GM12878 (cell line): ENCODE results near the gene KIF14. TPM values are rescaled to one million over a fixed set of nuclear protein-coding genes. Genes with fewer than 3 reads are reported as not detected.

Source experiments
- ATAC-seq: fragments of 200-7000 bp; cut with Tn5 transposase; 3 replicates; pipeline ENCODE4 v1.9.1; 2020; ENCODE audit warnings: mild to moderate bottlenecking, moderate library complexity
- BruUV-seq: library from RNA; stranded (reverse); fragments of 400-500 nt; replicated peaks from 2 replicates; lab custom pipeline; 2021; lab: Mats Ljungman, UMichigan
- CTCF ChIA-PET: fragments of 300-600 bp; sonication (Branson Sonifier 250); formaldehyde crosslinking; extraction: SDS; loops from one replicate; lab custom pipeline; 2021; ENCODE audit warnings: inconsistent platforms; lab: Yijun Ruan, JAX
- POLR2A ChIA-PET: fragments of 350-600 bp; formaldehyde crosslinking; extraction: SDS; loops from one replicate; lab custom pipeline; 2021; ENCODE audit warnings: inconsistent platforms; lab: Charles Lee
- RAD21 ChIA-PET: fragments of 300-600 bp; sonication (Branson Sonifier 250); formaldehyde crosslinking; loops from one replicate; lab custom pipeline; 2023; ENCODE audit warnings: antibody characterized with exemption; ENCODE audit not compliant: unreplicated experiment; lab: Charles Lee
- SMC1A ChIA-PET: fragments of 300-600 bp; sonication (Branson Sonifier 250); formaldehyde crosslinking; loops from one replicate; lab custom pipeline; 2023; ENCODE audit not compliant: unreplicated experiment, uncharacterized antibody; lab: Charles Lee
- DNase-seq: peaks from one replicate; pipeline ENCODE4 v3.0.0-alpha.2; 2011; ENCODE audit warnings: low read depth, low spot score
- FAIRE-seq: peaks from 3 replicates; lab custom pipeline; 2011; peaks lifted over from hg19 to GRCh38; lab: Jason Lieb, UNC
- H2AFZ ChIP-seq: 2 replicates; pipeline ENCODE4 v1.6.0; 2011; ENCODE audit warnings: low read depth, low read length, control low read depth; ENCODE audit not compliant: control insufficient read depth
- H3K27ac ChIP-seq: 2 replicates; pipeline ENCODE4 v1.5.1; 2011; ENCODE audit warnings: control low read depth; ENCODE audit not compliant: control insufficient read depth, insufficient read depth
- H3K27me3 ChIP-seq, 2 experiments: replicated peaks in 1 of 2; 2 replicates each; pipeline versions ENCODE4 v1.6.0 to v1.6.1; 2011; ENCODE audit warnings: low read length in 1 of 2; ENCODE audit not compliant: control insufficient read depth in 2 of 2, insufficient read depth in 2 of 2
- H3K36me3 ChIP-seq, 2 experiments: 2 replicates each; pipeline ENCODE4 v1.5.1; 2011; ENCODE audit warnings: low read length in 1 of 2; ENCODE audit not compliant: control insufficient read depth in 2 of 2, insufficient read depth in 2 of 2
- H3K4me1 ChIP-seq: 2 replicates; pipeline ENCODE4 v1.6.1; 2011; ENCODE audit warnings: mild to moderate bottlenecking, low read length, moderate library complexity, mixed read lengths; ENCODE audit not compliant: control insufficient read depth, insufficient read depth
- H3K4me2 ChIP-seq: 2 replicates; pipeline ENCODE4 v1.6.0; 2011; ENCODE audit warnings: control low read depth; ENCODE audit not compliant: control insufficient read depth, insufficient read depth
- H3K4me3 ChIP-seq: fragments of 200-600 bp; sonication (generic); 2 replicates; pipeline ENCODE4 v1.5.1; 2016
- H3K79me2 ChIP-seq: 2 replicates; pipeline ENCODE4 v1.6.0; 2011; ENCODE audit warnings: low read length; ENCODE audit not compliant: control insufficient read depth, insufficient read depth
- H3K9ac ChIP-seq: 2 replicates; pipeline ENCODE4 v1.8.0; 2011; ENCODE audit warnings: low read length, control low read depth, mixed read lengths; ENCODE audit not compliant: control insufficient read depth, insufficient read depth
- H3K9me3 ChIP-seq: replicated peaks from 3 replicates; pipeline ENCODE4 v1.5.1; 2011; ENCODE audit warnings: mild to moderate bottlenecking, low read length; ENCODE audit not compliant: control insufficient read depth, insufficient read depth
- H4K20me1 ChIP-seq: 2 replicates; pipeline ENCODE4 v1.6.0; 2011; ENCODE audit not compliant: control insufficient read depth, insufficient read depth
- ASH2L ChIP-seq: fragments of 300-600, 200-600 bp; sonication (generic); IDR thresholded peaks from 2 replicates; pipeline ENCODE4 v1.6.1; 2017; ENCODE audit warnings: low read depth, mild to moderate bottlenecking, borderline replicate concordance
- ATF7 ChIP-seq: fragments of 450-650 bp; IDR thresholded peaks from 2 replicates; pipeline ENCODE4 v1.6.1; 2016; ENCODE audit warnings: low read depth, mild to moderate bottlenecking
- EP300 ChIP-seq, 2 experiments: fragments of 150-350 bp in 1 of 2; IDR thresholded peaks; 2 replicates each; pipeline ENCODE4 v1.6.1; 2011 to 2012; ENCODE audit warnings: low read depth in 2 of 2, low read length in 2 of 2, borderline replicate concordance in 1 of 2, improper control_type of control experiment in 1 of 2, inconsistent platforms in 1 of 2; ENCODE audit not compliant: control insufficient read depth in 1 of 2
- ETV6 ChIP-seq, 2 experiments: fragments of 450-650 bp in 1 of 2; IDR thresholded peaks in 1 of 2; conservative IDR thresholded peaks in 1 of 2; 2 replicates each; pipeline ENCODE4 v1.6.1; 2014; ENCODE audit warnings: antibody characterized with exemption in 1 of 2, borderline replicate concordance in 1 of 2, low read depth in 1 of 2, mild to moderate bottlenecking in 1 of 2, moderate library complexity in 1 of 2
- FOS ChIP-seq: IDR thresholded peaks from 3 replicates; pipeline ENCODE4 v1.6.1; 2011; ENCODE audit warnings: borderline replicate concordance; ENCODE audit not compliant: insufficient read length; ENCODE audit errors: extremely low read depth
- NBN ChIP-seq: fragments of 450-650 bp; IDR thresholded peaks from 2 replicates; pipeline ENCODE4 v1.6.1; 2016
- SUZ12 ChIP-seq: fragments of 200-600 bp; sonication (generic); IDR thresholded peaks from one replicate; pipeline ENCODE4 v1.6.1; 2018; ENCODE audit warnings: antibody characterized with exemption, mild to moderate bottlenecking; ENCODE audit not compliant: unreplicated experiment
- TAF1 ChIP-seq: IDR thresholded peaks from 2 replicates; pipeline ENCODE4 v1.6.1; 2011; ENCODE audit warnings: mild to moderate bottlenecking, low read depth, low read length, borderline replicate concordance
- YBX1 ChIP-seq: fragments of 450-650 bp; IDR thresholded peaks from 2 replicates; pipeline ENCODE4 v1.6.1; 2016; ENCODE audit warnings: antibody characterized with exemption
- ZNF274 ChIP-seq: IDR thresholded peaks from one replicate; pipeline ENCODE4 v1.8.0; 2011; ENCODE audit not compliant: insufficient read length, insufficient read depth
- ZNF384 ChIP-seq: IDR thresholded peaks from 2 replicates; pipeline ENCODE4 v1.6.1; 2012; ENCODE audit warnings: low read depth, mild to moderate bottlenecking, low read length, improper control_type of control experiment, borderline replicate concordance
- ZZZ3 ChIP-seq: IDR thresholded peaks from 2 replicates; pipeline ENCODE4 v1.6.1; 2011; ENCODE audit warnings: low read depth; ENCODE audit not compliant: control insufficient read depth, insufficient read length
- WGBS: methylation state at CpG from one replicate; pipeline ENCODE4 v1.1.6; 2016; ENCODE audit warnings: low lambda C conversion rate; ENCODE audit not compliant: insufficient replicate concordance, insufficient coverage; ENCODE audit errors: missing lambda C conversion rate; 5-methylcytosine and 5-hydroxymethylcytosine counted together
- in situ Hi-C: fragments of 300-500 bp; cut with MboI; formaldehyde crosslinking; loops from 9 replicates; pipeline ENCODE4 v1.14.3; 2018; ENCODE audit warnings: mixed read lengths
- intact Hi-C: fragments of 100-400 bp; cut with micrococcal nuclease; formaldehyde crosslinking; loops from one replicate; pipeline ENCODE4 v1.14.2; 2022; ENCODE audit not compliant: unreplicated experiment
- polyA plus RNA-seq, 11 experiments: library from polyadenylated mRNA; depleted of rRNA in 4 of 11; unstranded in 6 of 11; stranded (reverse) in 5 of 11; fragments of >200 nt; fragmentation: Nextera tagmentation in 4 of 11; fragmentation: Illumina TruSeq in 1 of 11; extraction: Ambion mirVana in 4 of 11; extraction: Trizol in 1 of 11; gene quantifications; 1 replicate in 1 of 11; 2 replicates in 10 of 11; pipeline versions ENCODE4 v1.2.1 to v1.2.3, GENCODE V29; 2011 to 2016; ENCODE audit warnings: inconsistent platforms in 2 of 11, missing spikeins in 2 of 11, low read depth in 1 of 11
- total RNA-seq, 4 experiments: library from RNA; depleted of rRNA in 3 of 4; stranded (reverse); fragments of >200 nt in 3 of 4; fragmentation: Illumina TruSeq in 1 of 4; extraction: Trizol in 1 of 4; gene quantifications; 2 replicates each; pipeline versions ENCODE4 v1.2.1 to v1.2.3, GENCODE V29; 2013 to 2021
- TF ChIP-seq, protein P1 (sequence below): IDR thresholded peaks from 2 replicates; pipeline ENCODE4 v1.6.1; 2012; ENCODE audit warnings: low read depth, low read length, improper control_type of control experiment
- TF ChIP-seq, protein P2 (sequence below): IDR thresholded peaks from 2 replicates; pipeline ENCODE4 v1.6.1; 2011; ENCODE audit warnings: mild to moderate bottlenecking, low read depth, low read length, moderate library complexity; ENCODE audit not compliant: insufficient replicate concordance
- TF ChIP-seq, protein P3 (sequence below): fragments of 450-650 bp; IDR thresholded peaks from 2 replicates; pipeline ENCODE4 v1.6.1; 2017; ENCODE audit warnings: mild to moderate bottlenecking, moderate library complexity

The KIF14 gene
- total and polyA plus RNA-seq, 10 of the 15 experiments (the other 5 are each of a cell fraction or from before 2014, with no cell fraction given): 6.8 to 25.5 (median 14.4) TPM

DNA sequence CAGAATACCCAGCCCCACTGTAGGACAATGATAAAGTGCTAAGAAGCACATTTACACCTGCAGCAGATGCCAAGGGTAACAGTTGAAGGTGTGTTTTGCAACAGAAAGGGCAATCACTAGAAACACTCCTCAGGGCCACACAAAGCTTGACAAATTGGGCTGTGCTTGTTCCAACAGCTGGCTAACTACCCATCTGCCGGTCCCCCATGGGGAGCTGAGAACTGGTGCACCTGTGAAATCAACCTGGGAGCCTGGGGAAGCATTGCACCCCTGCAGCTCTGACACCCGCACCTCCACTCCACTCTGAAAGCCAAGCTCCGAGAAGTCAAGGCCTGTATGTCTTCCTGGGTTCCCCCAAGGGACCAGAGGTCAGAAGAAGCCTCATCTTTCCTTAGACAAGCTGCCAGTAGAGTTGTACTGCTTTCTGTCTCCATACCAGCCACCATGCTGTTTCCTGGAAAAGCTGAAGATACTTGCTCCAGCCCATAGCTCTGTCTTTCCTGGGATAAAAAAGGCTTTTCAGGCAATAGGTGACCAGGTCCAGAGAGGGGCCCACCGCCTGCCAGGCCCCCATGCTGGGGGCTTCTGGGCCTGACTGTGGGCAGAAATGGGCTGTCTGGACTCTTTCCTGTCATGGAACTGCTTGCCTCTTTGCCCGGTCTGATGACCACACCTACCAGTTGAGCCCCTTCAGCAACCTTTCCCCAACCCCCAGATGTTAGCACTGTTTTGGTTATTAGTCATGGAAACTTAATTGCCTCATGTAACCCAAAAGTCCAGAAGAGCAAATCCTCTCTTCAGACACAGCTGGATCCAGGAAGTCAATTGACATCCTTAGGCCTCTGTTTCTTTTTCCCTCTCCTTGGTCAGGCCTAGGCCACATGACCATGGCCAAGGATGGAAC, 93.6 kb downstream of the KIF14 start:
- ChIA-PET SMC1A (interaction anchor here (0.7 to 1.8 kb wide), 4 partner anchors 10 to 49 kb away, joined by 3 to 6 read pairs (median 3); no protein-coding TSS in a partner anchor), RAD21 (interaction anchor here (0.7 kb wide), 1 partner anchor 288 kb away, joined by 3 read pairs; no protein-coding TSS in a partner anchor), POLR2A (interaction anchor here (0.7 to 0.9 kb wide), 2 partner anchors 9 to 18 kb away, joined by 3 read pairs; no protein-coding TSS in a partner anchor), CTCF (interaction anchor here (1.2 to 2.1 kb wide), 2 partner anchors 10 to 11 kb away, joined by 5 to 9 read pairs; no protein-coding TSS in a partner anchor)
- TF ChIP-seq EP300 (IDR thresholded peaks at IDR 0.05; ENCODE audit: borderline replicate concordance in 1 of 2, control insufficient read depth in 1 of 2, low read depth in 2 of 2, low read length in 2 of 2): no peak
- TF ChIP-seq ZZZ3: no peak
- TF ChIP-seq ASH2L: no peak
- no peak for TF ChIP-seq ATF7
- no peak for TF ChIP-seq NBN
- TF ChIP-seq, protein P1, sequence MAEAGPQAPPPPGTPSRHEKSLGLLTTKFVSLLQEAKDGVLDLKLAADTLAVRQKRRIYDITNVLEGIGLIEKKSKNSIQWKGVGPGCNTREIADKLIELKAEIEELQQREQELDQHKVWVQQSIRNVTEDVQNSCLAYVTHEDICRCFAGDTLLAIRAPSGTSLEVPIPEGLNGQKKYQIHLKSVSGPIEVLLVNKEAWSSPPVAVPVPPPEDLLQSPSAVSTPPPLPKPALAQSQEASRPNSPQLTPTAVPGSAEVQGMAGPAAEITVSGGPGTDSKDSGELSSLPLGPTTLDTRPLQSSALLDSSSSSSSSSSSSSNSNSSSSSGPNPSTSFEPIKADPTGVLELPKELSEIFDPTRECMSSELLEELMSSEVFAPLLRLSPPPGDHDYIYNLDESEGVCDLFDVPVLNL: no peak
- TF ChIP-seq SUZ12: no peak
- no peak for TF ChIP-seq YBX1
- TF ChIP-seq FOS: no peak
- TF ChIP-seq ZNF274: no peak
- TF ChIP-seq, protein P2, sequence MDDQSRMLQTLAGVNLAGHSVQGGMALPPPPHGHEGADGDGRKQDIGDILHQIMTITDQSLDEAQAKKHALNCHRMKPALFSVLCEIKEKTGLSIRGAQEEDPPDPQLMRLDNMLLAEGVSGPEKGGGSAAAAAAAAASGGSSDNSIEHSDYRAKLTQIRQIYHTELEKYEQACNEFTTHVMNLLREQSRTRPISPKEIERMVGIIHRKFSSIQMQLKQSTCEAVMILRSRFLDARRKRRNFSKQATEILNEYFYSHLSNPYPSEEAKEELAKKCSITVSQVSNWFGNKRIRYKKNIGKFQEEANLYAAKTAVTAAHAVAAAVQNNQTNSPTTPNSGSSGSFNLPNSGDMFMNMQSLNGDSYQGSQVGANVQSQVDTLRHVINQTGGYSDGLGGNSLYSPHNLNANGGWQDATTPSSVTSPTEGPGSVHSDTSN: no peak
- TF ChIP-seq, protein P3, sequence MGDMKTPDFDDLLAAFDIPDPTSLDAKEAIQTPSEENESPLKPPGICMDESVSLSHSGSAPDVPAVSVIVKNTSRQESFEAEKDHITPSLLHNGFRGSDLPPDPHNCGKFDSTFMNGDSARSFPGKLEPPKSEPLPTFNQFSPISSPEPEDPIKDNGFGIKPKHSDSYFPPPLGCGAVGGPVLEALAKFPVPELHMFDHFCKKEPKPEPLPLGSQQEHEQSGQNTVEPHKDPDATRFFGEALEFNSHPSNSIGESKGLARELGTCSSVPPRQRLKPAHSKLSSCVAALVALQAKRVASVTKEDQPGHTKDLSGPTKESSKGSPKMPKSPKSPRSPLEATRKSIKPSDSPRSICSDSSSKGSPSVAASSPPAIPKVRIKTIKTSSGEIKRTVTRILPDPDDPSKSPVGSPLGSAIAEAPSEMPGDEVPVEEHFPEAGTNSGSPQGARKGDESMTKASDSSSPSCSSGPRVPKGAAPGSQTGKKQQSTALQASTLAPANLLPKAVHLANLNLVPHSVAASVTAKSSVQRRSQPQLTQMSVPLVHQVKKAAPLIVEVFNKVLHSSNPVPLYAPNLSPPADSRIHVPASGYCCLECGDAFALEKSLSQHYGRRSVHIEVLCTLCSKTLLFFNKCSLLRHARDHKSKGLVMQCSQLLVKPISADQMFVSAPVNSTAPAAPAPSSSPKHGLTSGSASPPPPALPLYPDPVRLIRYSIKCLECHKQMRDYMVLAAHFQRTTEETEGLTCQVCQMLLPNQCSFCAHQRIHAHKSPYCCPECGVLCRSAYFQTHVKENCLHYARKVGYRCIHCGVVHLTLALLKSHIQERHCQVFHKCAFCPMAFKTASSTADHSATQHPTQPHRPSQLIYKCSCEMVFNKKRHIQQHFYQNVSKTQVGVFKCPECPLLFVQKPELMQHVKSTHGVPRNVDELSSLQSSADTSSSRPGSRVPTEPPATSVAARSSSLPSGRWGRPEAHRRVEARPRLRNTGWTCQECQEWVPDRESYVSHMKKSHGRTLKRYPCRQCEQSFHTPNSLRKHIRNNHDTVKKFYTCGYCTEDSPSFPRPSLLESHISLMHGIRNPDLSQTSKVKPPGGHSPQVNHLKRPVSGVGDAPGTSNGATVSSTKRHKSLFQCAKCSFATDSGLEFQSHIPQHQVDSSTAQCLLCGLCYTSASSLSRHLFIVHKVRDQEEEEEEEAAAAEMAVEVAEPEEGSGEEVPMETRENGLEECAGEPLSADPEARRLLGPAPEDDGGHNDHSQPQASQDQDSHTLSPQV: no peak
- TF ChIP-seq TAF1: no peak
- TF ChIP-seq ETV6 (conservative IDR thresholded peaks at IDR 0.05 in 1 of 2, IDR thresholded peaks at IDR 0.05 in 1 of 2; ENCODE audit: borderline replicate concordance in 1 of 2, low read depth in 1 of 2): no peak
- no peak for TF ChIP-seq ZNF384
- ATAC-seq (peak; percentile 46), FAIRE-seq (peak; percentile 71), DNase-seq (no peak)
- in situ Hi-C loops: no loop called here
- Histone ChIP-seq H2AFZ (no peak overlapping the region), H3K36me3 (no peaks in the 10 kb centered on the region), H3K27me3 (no peaks in the 10 kb centered on the region), H3K9me3 (no peaks in the 10 kb centered on the region), H3K9ac (no peak overlapping the region), H3K79me2 (no peaks in the 10 kb centered on the region), H3K4me1 (peaks cover 11% of the 10 kb centered on the region), H4K20me1 (no peaks in the 10 kb centered on the region), H3K4me2 (no peak overlapping the region), H3K27ac (no peak overlapping the region), H3K4me3 (no peak overlapping the region)
- WGBS: 17% methylated on average over 5 of the region's 5 CpGs
- BruUV-seq: no TSS peak
- intact Hi-C loops: no loop called here
